ENCODE results near the gene EPN2.

EPN2 gene

GRCh38 chr17:19260958-19261357 lies 23.8 kb downstream of the EPN2 start:
- TF ChIP-seq, protein P1, sequence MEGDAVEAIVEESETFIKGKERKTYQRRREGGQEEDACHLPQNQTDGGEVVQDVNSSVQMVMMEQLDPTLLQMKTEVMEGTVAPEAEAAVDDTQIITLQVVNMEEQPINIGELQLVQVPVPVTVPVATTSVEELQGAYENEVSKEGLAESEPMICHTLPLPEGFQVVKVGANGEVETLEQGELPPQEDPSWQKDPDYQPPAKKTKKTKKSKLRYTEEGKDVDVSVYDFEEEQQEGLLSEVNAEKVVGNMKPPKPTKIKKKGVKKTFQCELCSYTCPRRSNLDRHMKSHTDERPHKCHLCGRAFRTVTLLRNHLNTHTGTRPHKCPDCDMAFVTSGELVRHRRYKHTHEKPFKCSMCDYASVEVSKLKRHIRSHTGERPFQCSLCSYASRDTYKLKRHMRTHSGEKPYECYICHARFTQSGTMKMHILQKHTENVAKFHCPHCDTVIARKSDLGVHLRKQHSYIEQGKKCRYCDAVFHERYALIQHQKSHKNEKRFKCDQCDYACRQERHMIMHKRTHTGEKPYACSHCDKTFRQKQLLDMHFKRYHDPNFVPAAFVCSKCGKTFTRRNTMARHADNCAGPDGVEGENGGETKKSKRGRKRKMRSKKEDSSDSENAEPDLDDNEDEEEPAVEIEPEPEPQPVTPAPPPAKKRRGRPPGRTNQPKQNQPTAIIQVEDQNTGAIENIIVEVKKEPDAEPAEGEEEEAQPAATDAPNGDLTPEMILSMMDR (IDR thresholded peaks at IDR 0.05; ENCODE audit: insufficient read depth, low read length, missing control alignments): no peak
- ChIA-PET CTCF (no interaction called here), POLR2A (no interaction called here)
- DNase-seq (ENCODE audit: low read depth, low spot score): no peak
- no peak overlapping the region for H3K4me3 ChIP-seq (ENCODE audit: low read depth, low read length)

GRCh38 chr17:19261426-19261825 lies 24.3 kb downstream of the EPN2 start:
- CTCF ChIA-PET: no interaction called here
- POLR2A ChIA-PET: no interaction called here

GRCh38 chr17:19262650-19263631 lies 25.8 kb downstream of the EPN2 start:
- TF ChIP-seq, protein P1 (IDR thresholded peaks at IDR 0.05; ENCODE audit: insufficient read depth, low read length, missing control alignments): no peak
- no peak for DNase-seq (ENCODE audit: low read depth, low spot score)
- CTCF ChIA-PET: interaction anchor here (1.5 kb wide), 1 partner anchor 11 kb away, joined by 4 read pairs; no protein-coding TSS in a partner anchor
- H3K4me3 ChIP-seq (ENCODE audit: low read depth, low read length): no peak overlapping the region
- POLR2A ChIA-PET: interaction anchor here (1.3 kb wide), 1 partner anchor 14 kb away, joined by 6 read pairs; no protein-coding TSS in a partner anchor

More at GRCh38 chr17:19261426-19261825, 24.3 kb downstream of the EPN2 start:
- no peak overlapping the region for H3K4me3 ChIP-seq (ENCODE audit: low read depth, low read length)
- TF ChIP-seq, protein P1 (IDR thresholded peaks at IDR 0.05; ENCODE audit: insufficient read depth, low read length, missing control alignments): no peak
- DNase-seq (ENCODE audit: low read depth, low spot score): no peak

DNA sequence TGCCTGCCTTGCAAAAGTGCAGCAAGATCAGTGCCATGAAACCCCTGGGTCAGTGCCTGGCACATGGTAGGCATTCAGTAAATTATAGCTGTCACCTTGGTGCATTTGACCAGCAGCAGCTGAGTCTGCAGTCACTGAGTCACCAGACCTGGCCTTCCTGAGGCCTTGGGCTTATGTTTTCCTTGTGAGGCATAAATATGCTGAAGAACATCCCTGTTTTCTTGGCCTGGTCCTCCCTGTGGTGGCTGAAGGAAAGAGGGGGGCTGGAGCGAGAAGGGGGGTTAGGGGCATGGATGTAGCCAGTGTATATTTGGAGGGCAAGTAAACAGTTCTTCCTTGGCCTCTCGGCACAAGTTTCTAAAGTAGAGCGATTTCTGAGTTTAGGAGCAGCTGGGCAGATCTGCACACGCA lies 26.5 kb downstream of the EPN2 start:
- ChIA-PET POLR2A (interaction anchor here (1.3 kb wide), 1 partner anchor 14 kb away, joined by 6 read pairs; no protein-coding TSS in a partner anchor), CTCF (interaction anchor here (0.9 to 1.5 kb wide), 2 partner anchors 11 to 184 kb away, joined by 3 to 4 read pairs; no protein-coding TSS in a partner anchor)
- no peak for DNase-seq (ENCODE audit: low read depth, low spot score)
- TF ChIP-seq, protein P1 (IDR thresholded peaks at IDR 0.05; ENCODE audit: insufficient read depth, low read length, missing control alignments): no peak
- H3K4me3 ChIP-seq (ENCODE audit: low read depth, low read length): no peak overlapping the region

- TF ChIP-seq, protein P1 (IDR thresholded peaks at IDR 0.05; ENCODE audit: insufficient read depth, low read length, missing control alignments): no peak
- no peak overlapping the region for H3K4me3 ChIP-seq (ENCODE audit: low read depth, low read length)
- DNase-seq (ENCODE audit: low read depth, low spot score): no peak
- ChIA-PET CTCF (interaction anchor here (0.9 to 1.7 kb wide), 4 partner anchors 10 to 184 kb away, joined by 3 to 4 read pairs (median 4); no protein-coding TSS in a partner anchor), POLR2A (interaction anchor here (1.3 kb wide), 1 partner anchor 15 kb away, joined by 6 read pairs; no protein-coding TSS in a partner anchor)
These were observed 27.1 kb downstream of the EPN2 start for GRCh38 chr17:19264268-19264667.

DNA sequence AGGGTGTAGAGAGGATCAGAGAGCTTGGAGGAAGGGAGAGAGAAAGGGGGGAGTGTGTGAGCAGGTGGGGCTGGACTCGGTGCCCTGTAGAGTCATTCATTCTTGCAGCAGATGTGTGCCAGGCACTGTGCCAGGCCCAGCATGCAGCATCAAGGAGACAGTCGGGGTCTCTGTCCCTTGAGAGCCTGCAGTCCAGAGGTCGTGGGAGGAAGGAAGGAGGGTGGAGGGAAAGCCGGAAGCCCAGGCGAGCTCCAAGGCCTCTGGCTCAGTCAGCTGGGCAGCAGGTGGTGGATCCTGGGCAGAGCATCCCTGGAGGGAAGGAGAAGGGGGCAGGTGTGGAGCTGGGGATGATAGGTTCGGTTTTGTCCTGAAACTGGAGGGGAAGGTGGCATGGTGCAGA lies 27.5 kb downstream of the EPN2 start:
- TF ChIP-seq, protein P1 (IDR thresholded peaks at IDR 0.05; ENCODE audit: insufficient read depth, low read length, missing control alignments): no peak
- ChIA-PET POLR2A (no interaction called here), CTCF (interaction anchor here (0.9 to 1.7 kb wide), 4 partner anchors 10 to 183 kb away, joined by 3 to 4 read pairs (median 4); no protein-coding TSS in a partner anchor)
- H3K4me3 ChIP-seq (ENCODE audit: low read depth, low read length): no peak overlapping the region
- no peak for DNase-seq (ENCODE audit: low read depth, low spot score)

Data from AG04449 (cell line).